NCI-H128 (cell line): ENCODE measurements around the gene RXFP4.

ENCODE experiments used
- DNase-seq: peaks from one replicate; lab custom pipeline; 2025; ENCODE audit not compliant: unreplicated experiment; lab: John Stamatoyannopoulos, UW

Gene RXFP4

GRCh38 chr1:155957411-155957915 is 16.0 kb downstream of the RXFP4 start:
- DNase-seq = no peak

GRCh38 chr1:155960081-155960745 is 18.8 kb downstream of the RXFP4 start:
- DNase-seq = no peak

- no peak for DNase-seq
Measured at GRCh38 chr1:155961937-155962336, 20.5 kb downstream of the RXFP4 start.

GRCh38 chr1:155962599-155963211 is 21.3 kb downstream of the RXFP4 start:
- no peak for DNase-seq

GRCh38 chr1:155964193-155964592 is 22.8 kb downstream of the RXFP4 start:
- DNase-seq = no peak

- no peak for DNase-seq
Measured at GRCh38 chr1:155966135-155966534, 24.7 kb downstream of the RXFP4 start.

- no peak for DNase-seq
Measured at GRCh38 chr1:155966750-155967149, 25.3 kb downstream of the RXFP4 start.

- no peak for DNase-seq
Measured at GRCh38 chr1:155967341-155968050, 26.1 kb downstream of the RXFP4 start.

- DNase-seq = no peak
Measured at GRCh38 chr1:155968051-155968400, 26.6 kb downstream of the RXFP4 start.

- DNase-seq = peak; percentile 21
Measured at GRCh38 chr1:155968670-155969069, 27.2 kb downstream of the RXFP4 start.

GRCh38 chr1:155969377-155969791 is 27.9 kb downstream of the RXFP4 start:
- DNase-seq = no peak

- no peak for DNase-seq
Measured at GRCh38 chr1:155970531-155971167, 29.2 kb downstream of the RXFP4 start.

GRCh38 chr1:155971910-155972809 is 30.7 kb downstream of the RXFP4 start:
- no peak for DNase-seq

GRCh38 chr1:155973723-155974122 is 32.3 kb downstream of the RXFP4 start:
- no peak for DNase-seq

- DNase-seq = peak; percentile 41
Measured at GRCh38 chr1:155974208-155975115, 33.0 kb downstream of the RXFP4 start.

GRCh38 chr1:155975375-155976061 is 34.1 kb downstream of the RXFP4 start:
- DNase-seq = no peak

- DNase-seq = peak; percentile 79
Measured at GRCh38 chr1:155976062-155976912, 34.8 kb downstream of the RXFP4 start.
